Endothelial cell of umbilical vein (primary cell): ENCODE data around the gene PRF1. TPM values are rescaled to one million over a fixed set of nuclear protein-coding genes. Genes with fewer than 3 reads are reported as not detected.

Experiments
- BruUV-seq: library from RNA; stranded (reverse); fragments of 400-500 nt; replicated peaks from 2 replicates; lab custom pipeline; 2021; lab: Mats Ljungman, UMichigan
- CTCF ChIA-PET: fragments of 300-600, 350-600 bp; sonication (Branson Sonifier 250); formaldehyde crosslinking; loops from one replicate; lab custom pipeline; 2021; ENCODE audit warnings: antibody characterized with exemption, inconsistent platforms; lab: Charles Lee
- POLR2A ChIA-PET: fragments of 300-600, 350-600 bp; sonication (Branson Sonifier 250); formaldehyde crosslinking; loops from one replicate; lab custom pipeline; 2021; ENCODE audit warnings: antibody characterized with exemption, inconsistent platforms; lab: Charles Lee
- DNase-seq: peaks from one replicate; pipeline ENCODE4 v3.0.0-alpha.2; 2011; ENCODE audit warnings: low read depth, low spot score
- FAIRE-seq: peaks from 2 replicates; lab custom pipeline; 2011; peaks lifted over from hg19 to GRCh38; lab: Jason Lieb, UNC
- H2AFZ ChIP-seq: 2 replicates; pipeline ENCODE4 v1.6.0; 2012; ENCODE audit warnings: low read depth, low read length, control low read depth, inconsistent platforms
- H3K27ac ChIP-seq: 2 replicates; pipeline ENCODE4 v1.5.1; 2011; ENCODE audit warnings: low read depth, mild to moderate bottlenecking, control low read depth, low read length, moderate library complexity; ENCODE audit not compliant: insufficient read depth
- H3K27me3 ChIP-seq, 2 experiments: 2 replicates each; pipeline versions ENCODE4 v1.6.0 to v1.6.1; 2011; ENCODE audit warnings: low read length in 2 of 2, mixed read lengths in 1 of 2; ENCODE audit not compliant: control insufficient read depth in 2 of 2, insufficient read depth in 2 of 2
- H3K36me3 ChIP-seq, 2 experiments: 2 replicates in 1 of 2; 3 replicates in 1 of 2; pipeline ENCODE4 v1.5.1; 2011; ENCODE audit warnings: low read length in 2 of 2, mild to moderate bottlenecking in 1 of 2, moderate library complexity in 1 of 2; ENCODE audit not compliant: control insufficient read depth in 2 of 2, insufficient read depth in 2 of 2; ENCODE audit errors: extremely low read depth in 1 of 2
- H3K4me1 ChIP-seq: 3 replicates; pipeline ENCODE4 v1.5.1; 2011; ENCODE audit warnings: mild to moderate bottlenecking, low read length; ENCODE audit not compliant: control insufficient read depth, insufficient read depth; ENCODE audit errors: extremely low read depth
- H3K4me2 ChIP-seq: 2 replicates; pipeline ENCODE4 v1.6.1; 2011; ENCODE audit warnings: low read length, control low read depth, mixed read lengths; ENCODE audit not compliant: insufficient read depth
- H3K4me3 ChIP-seq, 3 experiments: fragments of 200-600 bp in 1 of 3; sonication (generic), shearing (Covaris generic) in 1 of 3; replicated peaks in 1 of 3; 2 replicates each; pipeline ENCODE4 v1.5.1; 2011 to 2016; ENCODE audit warnings: control low read depth in 3 of 3, low read length in 3 of 3, mild to moderate bottlenecking in 2 of 3, inconsistent platforms in 1 of 3, low read depth in 1 of 3, moderate library complexity in 1 of 3; ENCODE audit not compliant: insufficient read depth in 1 of 3
- H3K79me2 ChIP-seq: 2 replicates; pipeline ENCODE4 v1.6.0; 2012; ENCODE audit warnings: low read length, inconsistent platforms; ENCODE audit not compliant: control insufficient read depth, insufficient read depth
- H3K9ac ChIP-seq: replicated peaks from 2 replicates; pipeline ENCODE3; 2011; ENCODE audit warnings: low read length, control low read depth; ENCODE audit not compliant: insufficient read depth; ENCODE audit errors: extremely low read depth
- H3K9me1 ChIP-seq: replicated peaks from 3 replicates; pipeline ENCODE4 v1.6.0; 2011; ENCODE audit warnings: mild to moderate bottlenecking, low read length; ENCODE audit not compliant: control insufficient read depth, insufficient read depth; ENCODE audit errors: extremely low read depth
- H3K9me3 ChIP-seq: replicated peaks from 2 replicates; pipeline ENCODE4 v1.5.1; 2012; ENCODE audit warnings: low read length, inconsistent platforms; ENCODE audit not compliant: control insufficient read depth, insufficient read depth
- H4K20me1 ChIP-seq: replicated peaks from 2 replicates; pipeline ENCODE3; 2011; ENCODE audit warnings: mild to moderate bottlenecking, low read length; ENCODE audit not compliant: control insufficient read depth, insufficient read depth; ENCODE audit errors: extremely low read depth
- EZH2 ChIP-seq: IDR thresholded peaks from 2 replicates; pipeline ENCODE4 v1.6.1; 2012; ENCODE audit warnings: borderline replicate concordance, low read depth, mild to moderate bottlenecking, moderate library complexity, low read length, inconsistent platforms; ENCODE audit not compliant: severe bottlenecking
- FOS ChIP-seq: IDR thresholded peaks from 2 replicates; pipeline ENCODE4 v1.6.1; 2011; ENCODE audit warnings: mild to moderate bottlenecking, low read length, moderate library complexity, borderline replicate concordance; ENCODE audit not compliant: insufficient read depth
- GATA2 ChIP-seq: IDR thresholded peaks from 2 replicates; pipeline ENCODE4 v1.7.0; 2011; ENCODE audit warnings: low read depth, mild to moderate bottlenecking, moderate library complexity, mixed read lengths, low read length; ENCODE audit not compliant: insufficient read length, insufficient read depth
- JUN ChIP-seq: IDR thresholded peaks from 2 replicates; pipeline ENCODE4 v1.6.1; 2011; ENCODE audit warnings: borderline replicate concordance, low read depth; ENCODE audit not compliant: insufficient read length, insufficient read depth
- MYC ChIP-seq: IDR thresholded peaks from one replicate; pipeline ENCODE4 v1.6.1; 2011; ENCODE audit warnings: mild to moderate bottlenecking, low read depth, low read length
- POLR2A ChIP-seq: IDR thresholded peaks from 2 replicates; pipeline ENCODE4 v1.6.1; 2012; ENCODE audit warnings: low read depth, mild to moderate bottlenecking, control low read depth, low read length
- POLR2AphosphoS5 ChIP-seq: IDR thresholded peaks from 2 replicates; pipeline ENCODE4 v1.6.1; 2012; ENCODE audit warnings: low read depth, mild to moderate bottlenecking, control low read depth, low read length, moderate library complexity; ENCODE audit not compliant: insufficient read depth
- dilution Hi-C: fragments of 300-500 bp; cut with MboI; formaldehyde crosslinking; loops from one replicate; pipeline ENCODE4 v1.15.0; 2019; ENCODE audit warnings: low sequenced_read_pairs; ENCODE audit not compliant: extremely low pct_ligation_motif_present
- intact Hi-C: fragments of 100-400 bp; cut with micrococcal nuclease; formaldehyde crosslinking; loops from one replicate; pipeline ENCODE4 v1.10.0; 2022
- polyA plus RNA-seq, 4 experiments: library from polyadenylated mRNA; depleted of rRNA in 3 of 4; stranded (reverse) in 3 of 4; unstranded in 1 of 4; fragments of >200 nt; gene quantifications; 2 replicates each; pipeline versions ENCODE4 v1.2.1 to v1.2.3, GENCODE V29; 2011 to 2012; ENCODE audit warnings: missing spikeins in 1 of 4
- total RNA-seq: library from RNA; stranded (reverse); gene quantifications from 2 replicates; pipeline ENCODE4 v1.2.3, GENCODE V29; 2021
- TF ChIP-seq, protein P1 (sequence below): IDR thresholded peaks from 2 replicates; pipeline ENCODE4 v1.6.1; 2011; ENCODE audit not compliant: insufficient read depth, insufficient read length
- TF ChIP-seq, protein P2 (sequence below), 2 donors: IDR thresholded peaks; 1 replicate in 1 of 2; 2 replicates in 1 of 2; pipeline ENCODE4 v1.5.1; 2011; ENCODE audit warnings: low read length in 2 of 2, mild to moderate bottlenecking in 2 of 2, moderate library complexity in 2 of 2, control low read depth in 1 of 2, inconsistent platforms in 1 of 2, low read depth in 1 of 2; ENCODE audit not compliant: insufficient read depth in 1 of 2; ENCODE audit errors: extremely low read depth in 1 of 2

Gene PRF1
- total and polyA plus RNA-seq, 2 donors (not counting 3 experiments of a cell fraction or from before 2014, with no cell fraction given), result not detected

DNA sequence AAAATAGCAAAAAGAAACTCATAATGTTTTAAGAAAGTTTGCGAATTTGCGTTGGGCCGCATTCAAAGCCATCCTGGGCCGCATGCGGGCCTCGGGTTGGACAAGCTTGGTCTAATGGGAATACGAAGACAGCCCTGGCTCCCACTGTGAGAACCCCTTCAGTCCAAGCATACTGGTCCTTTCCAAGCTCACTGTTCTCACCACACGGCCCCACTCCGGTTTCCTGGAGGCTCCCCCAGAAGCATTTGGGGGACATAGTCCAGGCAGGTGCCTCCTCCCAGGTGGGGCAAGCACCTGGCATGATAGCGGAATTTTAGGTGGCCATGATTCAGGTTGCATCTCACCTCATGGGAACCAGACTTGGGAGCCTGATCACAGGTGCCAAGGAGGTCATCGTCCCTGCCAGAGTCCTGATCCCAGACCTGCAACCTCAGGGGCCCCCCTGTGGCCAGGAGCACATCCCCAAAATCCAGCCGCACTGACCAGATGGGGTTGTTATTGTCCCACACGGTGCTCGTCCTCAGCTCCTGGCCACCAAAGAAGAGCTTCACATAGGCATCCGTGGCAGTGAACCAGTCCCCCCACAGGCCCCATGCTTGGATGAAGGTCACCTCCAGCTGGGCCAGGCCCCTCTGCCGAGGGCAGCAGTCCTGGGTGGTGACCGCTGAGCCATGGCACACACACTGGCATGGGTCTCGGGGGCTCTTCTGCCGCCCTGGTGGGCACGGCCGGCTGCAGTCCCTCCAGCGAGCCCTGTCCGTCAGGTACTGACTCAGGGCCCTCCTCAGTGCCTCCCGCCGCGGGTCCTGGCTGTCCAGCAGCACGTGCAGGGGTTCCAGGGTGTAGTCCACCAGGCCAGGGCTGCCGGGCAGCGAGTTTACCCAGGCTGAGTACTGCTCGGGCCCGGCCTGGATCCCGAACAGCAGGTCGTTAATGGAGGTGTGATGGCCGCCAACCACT lies 4.4 kb downstream of the PRF1 start:
- no peaks in the 10 kb centered on the region for H3K4me1 ChIP-seq
- no peak overlapping the region for H3K27ac ChIP-seq
- no peaks in the 10 kb centered on the region for H3K9me1 ChIP-seq
- H3K9me3 ChIP-seq, result no peaks in the 10 kb centered on the region
- H3K9ac ChIP-seq, result no peak overlapping the region
- DNase-seq (no peak), FAIRE-seq (no peak)
- TF ChIP-seq, protein P1, sequence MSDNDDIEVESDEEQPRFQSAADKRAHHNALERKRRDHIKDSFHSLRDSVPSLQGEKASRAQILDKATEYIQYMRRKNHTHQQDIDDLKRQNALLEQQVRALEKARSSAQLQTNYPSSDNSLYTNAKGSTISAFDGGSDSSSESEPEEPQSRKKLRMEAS, result no peak
- TF ChIP-seq GATA2, result no peak
- TF ChIP-seq EZH2, result no peak
- no peak for TF ChIP-seq JUN
- TF ChIP-seq, protein P2, sequence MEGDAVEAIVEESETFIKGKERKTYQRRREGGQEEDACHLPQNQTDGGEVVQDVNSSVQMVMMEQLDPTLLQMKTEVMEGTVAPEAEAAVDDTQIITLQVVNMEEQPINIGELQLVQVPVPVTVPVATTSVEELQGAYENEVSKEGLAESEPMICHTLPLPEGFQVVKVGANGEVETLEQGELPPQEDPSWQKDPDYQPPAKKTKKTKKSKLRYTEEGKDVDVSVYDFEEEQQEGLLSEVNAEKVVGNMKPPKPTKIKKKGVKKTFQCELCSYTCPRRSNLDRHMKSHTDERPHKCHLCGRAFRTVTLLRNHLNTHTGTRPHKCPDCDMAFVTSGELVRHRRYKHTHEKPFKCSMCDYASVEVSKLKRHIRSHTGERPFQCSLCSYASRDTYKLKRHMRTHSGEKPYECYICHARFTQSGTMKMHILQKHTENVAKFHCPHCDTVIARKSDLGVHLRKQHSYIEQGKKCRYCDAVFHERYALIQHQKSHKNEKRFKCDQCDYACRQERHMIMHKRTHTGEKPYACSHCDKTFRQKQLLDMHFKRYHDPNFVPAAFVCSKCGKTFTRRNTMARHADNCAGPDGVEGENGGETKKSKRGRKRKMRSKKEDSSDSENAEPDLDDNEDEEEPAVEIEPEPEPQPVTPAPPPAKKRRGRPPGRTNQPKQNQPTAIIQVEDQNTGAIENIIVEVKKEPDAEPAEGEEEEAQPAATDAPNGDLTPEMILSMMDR (IDR thresholded peaks at IDR 0.05; ENCODE audit: extremely low read depth in 1 of 2, insufficient read depth in 1 of 2, low read depth in 1 of 2, low read length in 2 of 2), result no peak
- no peak for TF ChIP-seq FOS
- TF ChIP-seq POLR2AphosphoS5, result no peak
- no peak for TF ChIP-seq MYC
- TF ChIP-seq POLR2A, result no peak
- H3K27me3 ChIP-seq, result peaks cover 3% of the 10 kb centered on the region in 2 experiments
- no peak overlapping the region for H3K4me3 ChIP-seq
- dilution Hi-C loops (no loop called here), intact Hi-C loops (no loop called here)
- no peaks in the 10 kb centered on the region for H3K79me2 ChIP-seq
- H3K36me3 ChIP-seq, result no peaks in the 10 kb centered on the region
- CTCF ChIA-PET, result no interaction called here
- no peak overlapping the region for H2AFZ ChIP-seq
- BruUV-seq, result no TSS peak
- H4K20me1 ChIP-seq, result no peaks in the 10 kb centered on the region
- POLR2A ChIA-PET, result no interaction called here
- H3K4me2 ChIP-seq, result no peak overlapping the region
